Right atrium auricular region (tissue), 2 donors: ENCODE results near the gene PLEKHA7. TPM values are rescaled to one million over a fixed set of nuclear protein-coding genes. Genes with fewer than 3 reads are reported as not detected.

Experiments
- DNase-seq: peaks from one replicate; pipeline ENCODE4 v3.0.0-alpha.2; 2019; ENCODE audit warnings: low spot score
- H3K27ac ChIP-seq, 2 donors: fragments of 200-600 bp; sonication (generic); 1 replicate in 1 of 2; 2 replicates in 1 of 2; pipeline ENCODE4 v1.5.1; 2016 to 2019
- H3K27me3 ChIP-seq, 2 donors: fragments of 200-600 bp; sonication (generic); one replicate each; pipeline versions ENCODE4 v1.5.1 to v1.6.0; 2017 to 2019
- H3K36me3 ChIP-seq: fragments of 200-600 bp; sonication (generic); one replicate; pipeline ENCODE4 v1.5.1; 2016
- H3K4me1 ChIP-seq, 2 donors: fragments of 200-600 bp; sonication (generic); one replicate each; pipeline versions ENCODE4 v1.5.1 to v1.6.0; 2017 to 2019
- H3K4me3 ChIP-seq, 2 donors: fragments of 200-600 bp; sonication (generic); 1 replicate in 1 of 2; 2 replicates in 1 of 2; pipeline ENCODE4 v1.5.1; 2017 to 2019; ENCODE audit warnings: mild to moderate bottlenecking in 1 of 2, moderate library complexity in 1 of 2
- H3K9me3 ChIP-seq, 2 donors: fragments of 200-600 bp; sonication (generic); one replicate each; pipeline ENCODE4 v1.5.1; 2019
- total RNA-seq, 2 donors: library from RNA; depleted of rRNA; stranded (reverse); fragments of >200 nt; gene quantifications; one replicate each; pipeline ENCODE4 v1.1.0, GENCODE V29; 2016
- TF ChIP-seq, protein P1 (sequence below), 2 donors: fragments of 200-600 bp; sonication (generic); IDR thresholded peaks; one replicate each; pipeline ENCODE4 v1.5.1; 2019; ENCODE audit warnings: antibody characterized with exemption in 2 of 2

The PLEKHA7 gene
- total RNA-seq, 2 donors from 2014 or later, result 18.8 to 24.6 TPM

DNA sequence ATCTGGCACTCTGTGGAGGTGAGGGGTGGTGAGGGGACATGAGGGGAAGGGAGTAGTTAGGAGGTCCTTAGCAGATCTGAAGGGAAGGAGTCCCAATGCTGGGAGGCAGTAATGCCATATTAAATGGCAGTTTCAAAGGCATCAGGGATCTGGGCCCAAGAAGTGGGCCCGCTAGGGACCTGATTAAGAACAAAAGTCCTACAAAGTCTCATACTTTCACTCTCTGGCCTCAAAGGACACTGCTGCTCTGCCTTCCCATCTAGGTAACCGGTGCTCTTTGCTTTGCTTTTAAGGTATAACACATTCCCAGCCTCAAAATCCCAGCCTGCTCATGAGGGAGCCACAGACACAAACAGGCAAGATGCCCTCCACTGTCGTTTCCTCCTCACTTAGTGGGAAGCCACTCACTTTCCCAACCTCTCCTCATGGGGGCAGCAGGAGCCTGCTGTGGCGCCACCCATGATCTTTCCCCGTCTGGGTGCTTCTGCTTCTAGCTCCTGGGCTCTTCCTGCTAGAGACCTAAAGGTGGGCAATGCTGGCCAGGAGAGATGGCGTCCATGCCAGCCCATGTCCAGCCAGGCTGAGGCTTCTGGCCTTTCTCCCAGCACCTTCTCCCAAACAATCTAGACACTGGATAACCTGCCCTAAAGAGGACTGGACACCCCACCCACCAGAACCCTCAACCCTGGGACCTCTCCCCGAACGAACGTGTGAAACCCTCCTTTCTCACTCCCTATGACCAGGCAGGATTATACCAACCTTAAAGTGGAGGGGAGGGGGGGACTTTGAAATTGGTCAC is 68.3 kb downstream of the PLEKHA7 start:
- H3K27ac ChIP-seq, result no peak overlapping the region
- DNase-seq, result peak; percentile 26
- H3K27me3 ChIP-seq, result no peaks in the 10 kb centered on the region
- no peaks in the 10 kb centered on the region for H3K9me3 ChIP-seq
- H3K36me3 ChIP-seq, result no peaks in the 10 kb centered on the region
- no peak overlapping the region for H3K4me3 ChIP-seq
- TF ChIP-seq, protein P1, sequence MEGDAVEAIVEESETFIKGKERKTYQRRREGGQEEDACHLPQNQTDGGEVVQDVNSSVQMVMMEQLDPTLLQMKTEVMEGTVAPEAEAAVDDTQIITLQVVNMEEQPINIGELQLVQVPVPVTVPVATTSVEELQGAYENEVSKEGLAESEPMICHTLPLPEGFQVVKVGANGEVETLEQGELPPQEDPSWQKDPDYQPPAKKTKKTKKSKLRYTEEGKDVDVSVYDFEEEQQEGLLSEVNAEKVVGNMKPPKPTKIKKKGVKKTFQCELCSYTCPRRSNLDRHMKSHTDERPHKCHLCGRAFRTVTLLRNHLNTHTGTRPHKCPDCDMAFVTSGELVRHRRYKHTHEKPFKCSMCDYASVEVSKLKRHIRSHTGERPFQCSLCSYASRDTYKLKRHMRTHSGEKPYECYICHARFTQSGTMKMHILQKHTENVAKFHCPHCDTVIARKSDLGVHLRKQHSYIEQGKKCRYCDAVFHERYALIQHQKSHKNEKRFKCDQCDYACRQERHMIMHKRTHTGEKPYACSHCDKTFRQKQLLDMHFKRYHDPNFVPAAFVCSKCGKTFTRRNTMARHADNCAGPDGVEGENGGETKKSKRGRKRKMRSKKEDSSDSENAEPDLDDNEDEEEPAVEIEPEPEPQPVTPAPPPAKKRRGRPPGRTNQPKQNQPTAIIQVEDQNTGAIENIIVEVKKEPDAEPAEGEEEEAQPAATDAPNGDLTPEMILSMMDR (IDR thresholded peaks at IDR 0.05), result peak; percentile 46 to 83
- peaks cover 0 to 12% of the 10 kb centered on the region in 2 donors for H3K4me1 ChIP-seq

DNA sequence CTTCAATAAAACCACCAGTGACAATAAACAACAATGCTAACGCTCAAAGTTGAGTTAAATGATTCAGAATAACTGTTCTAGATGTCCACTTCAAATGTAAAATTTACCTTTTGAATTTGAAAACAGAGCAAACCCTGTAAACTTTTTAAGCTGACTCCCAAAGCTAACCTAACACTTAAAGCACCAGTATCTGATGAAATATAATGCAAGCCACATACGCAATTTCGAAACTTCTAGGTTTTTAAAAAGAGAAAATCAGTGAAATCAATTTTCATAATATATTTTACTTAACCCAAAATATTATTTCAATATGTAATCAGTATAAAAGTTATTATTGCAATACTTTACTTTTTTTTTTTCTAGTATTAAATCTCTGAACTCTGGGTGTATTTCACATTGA is 71.3 kb downstream of the PLEKHA7 start:
- TF ChIP-seq, protein P1 (IDR thresholded peaks at IDR 0.05), result no peak
- Histone ChIP-seq H3K4me1 (peaks cover 0 to 12% of the 10 kb centered on the region in 2 donors), H3K27ac (peak overlapping the region in 1 of 2 donors; percentile 61), H3K9me3 (no peaks in the 10 kb centered on the region), H3K4me3 (no peak overlapping the region), H3K36me3 (no peaks in the 10 kb centered on the region), H3K27me3 (no peaks in the 10 kb centered on the region)
- DNase-seq, result no peak

DNA sequence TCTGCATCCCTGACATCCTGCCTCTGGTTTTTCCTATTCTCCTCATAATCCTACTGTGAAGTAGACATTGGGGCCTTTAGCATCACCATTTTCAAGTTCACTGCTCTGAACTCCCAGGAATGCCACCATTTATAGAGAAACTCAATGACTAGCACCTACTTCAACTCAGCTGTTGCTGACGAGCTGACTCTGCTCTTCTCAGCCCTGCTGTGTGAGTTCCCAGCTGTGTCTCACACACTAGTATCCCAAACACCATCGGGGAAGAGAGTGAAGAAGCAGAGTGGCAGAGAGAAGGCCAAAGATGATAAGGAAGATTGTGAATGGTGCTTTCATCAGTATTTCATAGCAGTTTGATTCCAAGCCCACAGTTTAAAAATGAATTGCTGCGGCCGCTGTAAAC is 71.9 kb downstream of the PLEKHA7 start:
- peak; percentile 55 for DNase-seq
- peaks cover 0 to 12% of the 10 kb centered on the region in 2 donors for H3K4me1 ChIP-seq

DNA sequence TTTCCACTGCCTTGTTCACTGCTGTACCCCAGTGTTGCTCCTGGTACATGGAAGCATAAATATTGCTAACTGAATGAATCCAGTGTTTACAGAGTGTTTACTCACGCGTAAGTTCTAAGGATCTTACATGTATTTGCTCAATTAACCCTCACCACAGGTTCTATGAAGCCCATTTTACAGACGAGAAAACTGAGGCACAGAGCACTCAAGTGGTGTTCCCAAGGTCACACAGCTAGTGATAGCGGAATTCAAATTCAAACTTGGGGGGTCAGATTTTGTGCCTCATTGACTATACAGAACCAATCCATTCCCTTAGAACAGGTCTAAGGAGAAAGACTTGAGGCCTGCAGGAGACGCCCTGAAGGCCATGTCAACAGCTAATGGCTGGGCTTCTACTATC is 72.3 kb downstream of the PLEKHA7 start:
- Histone ChIP-seq H3K27ac (peak overlapping the region; percentile 46 to 61), H3K36me3 (no peaks in the 10 kb centered on the region), H3K9me3 (no peaks in the 10 kb centered on the region), H3K4me3 (no peak overlapping the region), H3K27me3 (no peaks in the 10 kb centered on the region), H3K4me1 (peaks cover 0 to 12% of the 10 kb centered on the region in 2 donors)
- TF ChIP-seq, protein P1 (IDR thresholded peaks at IDR 0.05), result no peak
- DNase-seq, result no peak

More for the DNA sequence above, 71.9 kb downstream of the PLEKHA7 start:
- Histone ChIP-seq H3K27ac (peak overlapping the region; percentile 46 to 61), H3K36me3 (no peaks in the 10 kb centered on the region), H3K4me3 (no peak overlapping the region), H3K27me3 (no peaks in the 10 kb centered on the region), H3K9me3 (no peaks in the 10 kb centered on the region)
- TF ChIP-seq, protein P1 (IDR thresholded peaks at IDR 0.05), result no peak

DNA sequence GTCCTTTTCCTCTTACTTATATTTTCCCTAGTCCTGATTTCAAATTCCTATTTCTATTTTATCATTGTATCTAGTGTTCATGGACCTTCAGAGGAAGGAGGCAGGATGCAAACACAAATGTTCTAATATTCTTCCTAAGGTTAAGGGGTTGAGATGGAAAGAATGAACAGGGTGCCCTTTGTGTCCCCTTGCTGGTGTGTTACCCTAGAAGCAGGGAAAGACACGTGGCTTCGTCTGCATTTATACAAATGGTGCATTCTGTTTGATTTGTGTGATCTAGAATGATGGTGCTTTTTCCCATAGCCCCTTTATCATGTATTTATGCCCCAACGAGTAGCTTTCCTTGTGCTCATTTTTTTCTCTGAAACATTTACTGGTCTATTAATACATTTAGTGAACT is 76.2 kb downstream of the PLEKHA7 start:
- TF ChIP-seq, protein P1 (IDR thresholded peaks at IDR 0.05), result no peak
- Histone ChIP-seq H3K9me3 (no peaks in the 10 kb centered on the region), H3K4me3 (no peak overlapping the region), H3K36me3 (no peaks in the 10 kb centered on the region), H3K27ac (no peak overlapping the region), H3K27me3 (no peaks in the 10 kb centered on the region), H3K4me1 (peaks cover 0 to 37% of the 10 kb centered on the region in 2 donors)
- DNase-seq, result no peak
